ENCODE results near the gene CHTOP. TPM values are rescaled to one million over a fixed set of nuclear protein-coding genes. Genes with fewer than 3 reads are reported as not detected.
"Not testable (repeated sequence)": the region's sequence is repeated elsewhere in the genome, so short reads cannot be mapped to it uniquely, and the experiment has no call there.

Gene CHTOP
- total RNA-seq, 1 donor from 2014 or later: 129 TPM

DNA sequence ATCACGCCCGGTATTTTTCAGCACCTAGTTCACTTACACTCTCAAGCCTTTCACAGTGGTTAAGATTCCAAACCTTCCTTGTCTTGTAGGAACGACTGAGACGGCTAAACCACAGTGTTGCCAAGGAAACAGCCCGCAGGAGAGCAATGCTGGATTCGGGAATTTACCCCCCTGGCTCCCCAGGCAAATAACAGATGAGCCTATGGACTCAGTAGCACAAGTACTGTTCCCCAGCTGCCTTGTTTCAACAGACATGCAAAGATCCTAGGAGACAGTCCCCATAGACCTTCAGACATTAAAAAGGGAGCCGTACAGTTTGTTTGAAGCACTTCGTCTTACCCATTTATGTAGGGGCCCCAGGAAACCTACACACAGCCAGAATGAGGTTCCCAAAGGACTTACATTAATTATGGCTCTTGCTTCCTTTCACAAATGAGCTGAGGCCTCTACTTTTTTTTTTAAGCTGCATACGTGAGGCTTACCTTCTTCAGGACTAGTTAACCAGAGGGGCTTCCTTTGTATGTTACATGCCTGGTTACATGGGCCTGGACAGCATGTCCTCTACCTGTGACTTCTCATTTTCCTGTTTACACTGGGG, 27.3 kb downstream of the CHTOP start:
- Mint-ChIP-seq H3K9me3 (ENCODE audit: low read depth) (no peaks in the 10 kb centered on the region), H3K4me1 (ENCODE audit: low read depth) (peaks cover 11% of the 10 kb centered on the region), H3K36me3 (ENCODE audit: insufficient read depth) (peaks cover 29% of the 10 kb centered on the region), H3K4me3 (ENCODE audit: low read depth) (peak overlapping the region; percentile 40), H3K27ac (peak overlapping the region; percentile 93), H3K27me3 (no peaks in the 10 kb centered on the region)
- DNase-seq (ENCODE audit: low spot score, unreplicated experiment): no peak
- no peak for TF ChIP-seq CTCF (IDR thresholded peaks at IDR 0.05; ENCODE audit: unreplicated experiment)

- DNase-seq (ENCODE audit: low spot score, unreplicated experiment): no peak
- Mint-ChIP-seq H3K36me3 (ENCODE audit: insufficient read depth) (peaks cover 34% of the 10 kb centered on the region), H3K4me3 (ENCODE audit: low read depth) (no peak overlapping the region), H3K27ac (peak overlapping the region; percentile 50), H3K4me1 (ENCODE audit: low read depth) (peaks cover 11% of the 10 kb centered on the region), H3K9me3 (ENCODE audit: low read depth) (no peaks in the 10 kb centered on the region), H3K27me3 (no peaks in the 10 kb centered on the region)
- no peak for TF ChIP-seq CTCF (IDR thresholded peaks at IDR 0.05; ENCODE audit: unreplicated experiment)
These were observed 28.4 kb downstream of the CHTOP start for GRCh38 chr1:153662269-153662668.

- no peak overlapping the region for H3K4me3 Mint-ChIP-seq (ENCODE audit: low read depth)
- H3K27me3 Mint-ChIP-seq: no peaks in the 10 kb centered on the region
- H3K9me3 Mint-ChIP-seq (ENCODE audit: low read depth): no peaks in the 10 kb centered on the region
- peaks cover 11% of the 10 kb centered on the region for H3K4me1 Mint-ChIP-seq (ENCODE audit: low read depth)
- H3K27ac Mint-ChIP-seq: no peak overlapping the region
- DNase-seq (ENCODE audit: low spot score, unreplicated experiment): no peak
- no peak for TF ChIP-seq CTCF (IDR thresholded peaks at IDR 0.05; ENCODE audit: unreplicated experiment)
- H3K36me3 Mint-ChIP-seq (ENCODE audit: insufficient read depth): peaks cover 43% of the 10 kb centered on the region
These were observed 29.3 kb downstream of the CHTOP start for GRCh38 chr1:153663211-153663610.

DNA sequence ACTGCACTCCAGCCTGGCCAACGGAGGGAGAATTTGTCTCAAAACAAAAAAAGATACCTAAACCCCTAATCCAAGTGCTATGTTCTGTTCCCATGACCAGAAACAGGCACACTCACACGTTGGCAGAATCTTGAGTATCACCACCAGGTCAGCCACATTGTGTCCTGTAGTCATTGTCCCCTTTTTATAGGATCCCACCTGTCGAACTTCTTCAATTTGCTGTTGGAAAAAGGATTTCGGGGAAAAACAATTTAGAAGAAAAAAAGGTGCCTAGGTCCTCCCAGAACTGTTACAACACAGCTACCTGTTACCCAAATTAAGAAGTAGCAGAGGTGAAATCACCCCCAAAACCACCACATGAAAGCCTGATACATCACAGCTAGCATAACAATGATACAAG, 33.6 kb downstream of the CHTOP start:
- TF ChIP-seq CTCF (IDR thresholded peaks at IDR 0.05; ENCODE audit: unreplicated experiment): no peak
- peak overlapping the region; percentile 37 for H3K4me3 Mint-ChIP-seq (ENCODE audit: low read depth)
- H3K9me3 Mint-ChIP-seq (ENCODE audit: low read depth): no peaks in the 10 kb centered on the region
- H3K27me3 Mint-ChIP-seq: no peaks in the 10 kb centered on the region
- H3K4me1 Mint-ChIP-seq (ENCODE audit: low read depth): peaks cover 14% of the 10 kb centered on the region
- H3K36me3 Mint-ChIP-seq (ENCODE audit: insufficient read depth): peaks cover 40% of the 10 kb centered on the region
- H3K27ac Mint-ChIP-seq: no peak overlapping the region
- DNase-seq (ENCODE audit: low spot score, unreplicated experiment): no peak

- H3K4me1 Mint-ChIP-seq (ENCODE audit: low read depth): peaks cover 14% of the 10 kb centered on the region
- H3K27me3 Mint-ChIP-seq; H3K4me3 Mint-ChIP-seq (ENCODE audit: low read depth); DNase-seq (ENCODE audit: low spot score, unreplicated experiment); H3K9me3 Mint-ChIP-seq (ENCODE audit: low read depth); H3K27ac Mint-ChIP-seq: not testable (repeated sequence)
- H3K36me3 Mint-ChIP-seq (ENCODE audit: insufficient read depth): peaks cover 37% of the 10 kb centered on the region
These were observed 34.8 kb downstream of the CHTOP start for GRCh38 chr1:153668672-153669071.

DNA sequence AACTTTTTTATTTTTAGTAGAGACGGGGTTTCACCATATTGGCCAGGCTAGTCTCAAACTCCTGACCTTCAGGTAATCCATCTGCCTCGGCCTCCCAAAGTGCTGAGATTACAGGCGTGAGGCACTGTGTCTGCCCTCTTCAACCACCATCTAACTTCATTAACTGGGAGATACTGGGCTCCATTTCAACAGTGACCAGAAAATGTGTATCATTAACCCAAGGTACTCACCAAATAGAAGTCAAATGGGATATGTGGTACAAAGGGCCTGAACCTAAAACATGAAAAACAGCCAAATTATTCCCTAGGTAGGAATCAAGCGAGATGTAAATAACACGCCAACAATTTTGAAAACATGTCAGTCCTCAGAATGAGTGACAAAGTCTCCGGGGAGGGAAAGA, 35.7 kb downstream of the CHTOP start:
- no peak overlapping the region for H3K27ac Mint-ChIP-seq
- no peak for DNase-seq (ENCODE audit: low spot score, unreplicated experiment)
- no peak overlapping the region for H3K4me3 Mint-ChIP-seq (ENCODE audit: low read depth)
- no peaks in the 10 kb centered on the region for H3K27me3 Mint-ChIP-seq
- peaks cover 14% of the 10 kb centered on the region for H3K4me1 Mint-ChIP-seq (ENCODE audit: low read depth)
- H3K36me3 Mint-ChIP-seq (ENCODE audit: insufficient read depth): peaks cover 33% of the 10 kb centered on the region
- no peak for TF ChIP-seq CTCF (IDR thresholded peaks at IDR 0.05; ENCODE audit: unreplicated experiment)
- H3K9me3 Mint-ChIP-seq (ENCODE audit: low read depth): no peaks in the 10 kb centered on the region

Data from progenitor cell of endocrine pancreas (in vitro differentiated cells).